Activated T-helper 1 cell treated with anti-CD3 and anti-CD28 coated beads, Interleukin-12 subunit alpha, Interleukin-12 subunit beta, Interleukin-2, Interleukin-4 antibody, amounts not matched to agents 30 ng/mL and 10 ng/mL and 1 ng/mL, durations not matched to agents 14 hours and 24 hours and 36 hours (primary cell): Measurements from ENCODE around the gene PLEKHG4. TPM values are rescaled to one million over a fixed set of nuclear protein-coding genes. Genes with fewer than 3 reads are reported as not detected.

Experiments used
- DNase-seq: peaks from one replicate; pipeline ENCODE4 v3.0.0; 2021; ENCODE audit warnings: low spot score
- H3K27ac Mint-ChIP-seq: one replicate; pipeline ENCODE4 v1.8.0; 2021; ENCODE audit warnings: mild to moderate bottlenecking, mixed read lengths
- H3K27me3 Mint-ChIP-seq: one replicate; pipeline ENCODE4 v1.8.0; 2022; ENCODE audit warnings: mild to moderate bottlenecking, moderate library complexity, mixed read lengths; ENCODE audit not compliant: insufficient read depth
- H3K36me3 Mint-ChIP-seq: one replicate; pipeline ENCODE4 v1.8.0; 2021; ENCODE audit warnings: low read depth, mixed read lengths
- H3K4me1 Mint-ChIP-seq: one replicate; pipeline ENCODE4 v1.8.0; 2021; ENCODE audit warnings: low read depth, mixed read lengths
- H3K4me3 Mint-ChIP-seq: one replicate; pipeline ENCODE4 v1.8.0; 2021; ENCODE audit warnings: mild to moderate bottlenecking, moderate library complexity, mixed read lengths
- H3K9me3 Mint-ChIP-seq: one replicate; pipeline ENCODE4 v1.8.0; 2021; ENCODE audit warnings: mixed read lengths
- intact Hi-C: fragments of 100-400 bp; cut with micrococcal nuclease; formaldehyde crosslinking; loops from one replicate; pipeline ENCODE4 v1.15.1; 2024
- total RNA-seq: library from RNA; stranded (reverse); gene quantifications from 2 replicates; pipeline ENCODE4 v1.2.3, GENCODE V29; 2022

The PLEKHG4 gene
- total RNA-seq, 1 donor from 2014 or later = 42.3 TPM

DNA sequence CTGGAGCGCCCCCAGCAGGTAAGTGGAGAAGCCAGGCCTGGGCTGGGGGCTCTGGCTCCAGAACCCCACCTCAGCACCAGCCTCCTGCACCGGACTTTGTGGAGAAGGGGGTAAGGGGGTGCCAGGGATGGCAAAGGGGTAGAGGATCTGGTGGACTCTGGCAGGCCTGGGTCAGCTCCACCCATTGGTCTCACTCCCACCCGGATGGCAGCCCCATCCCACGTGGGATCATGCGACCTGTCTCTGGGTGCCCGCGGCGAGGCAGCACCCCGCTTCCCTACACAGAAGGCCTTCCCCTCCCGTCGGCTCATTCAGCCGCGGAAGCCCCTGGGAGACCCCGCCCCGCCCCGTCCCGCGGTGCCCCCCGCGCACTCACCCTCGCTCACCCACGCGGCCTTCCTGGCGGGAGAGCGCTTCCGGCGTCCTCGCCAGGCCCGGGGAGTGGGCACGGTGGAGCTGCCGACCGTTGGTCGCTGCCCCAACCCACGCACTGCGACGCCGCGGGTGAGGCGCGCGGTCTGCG lies 498 bp upstream of the PLEKHG4 start:
- DNase-seq = no peak
- intact Hi-C loops = loop anchor here (1.0 to 5.0 kb wide), 7 partner anchors 32 to 202 kb away; partner anchors contain the start of genes ATP6V0D1, FHOD1 and ZDHHC1
- Mint-ChIP-seq H3K27me3 (no peaks in the 10 kb centered on the region), H3K9me3 (no peaks in the 10 kb centered on the region), H3K36me3 (peaks cover 16% of the 10 kb centered on the region), H3K27ac (peak overlapping the region; percentile 86), H3K4me1 (peaks cover 30% of the 10 kb centered on the region), H3K4me3 (peak overlapping the region; percentile 88)

DNA sequence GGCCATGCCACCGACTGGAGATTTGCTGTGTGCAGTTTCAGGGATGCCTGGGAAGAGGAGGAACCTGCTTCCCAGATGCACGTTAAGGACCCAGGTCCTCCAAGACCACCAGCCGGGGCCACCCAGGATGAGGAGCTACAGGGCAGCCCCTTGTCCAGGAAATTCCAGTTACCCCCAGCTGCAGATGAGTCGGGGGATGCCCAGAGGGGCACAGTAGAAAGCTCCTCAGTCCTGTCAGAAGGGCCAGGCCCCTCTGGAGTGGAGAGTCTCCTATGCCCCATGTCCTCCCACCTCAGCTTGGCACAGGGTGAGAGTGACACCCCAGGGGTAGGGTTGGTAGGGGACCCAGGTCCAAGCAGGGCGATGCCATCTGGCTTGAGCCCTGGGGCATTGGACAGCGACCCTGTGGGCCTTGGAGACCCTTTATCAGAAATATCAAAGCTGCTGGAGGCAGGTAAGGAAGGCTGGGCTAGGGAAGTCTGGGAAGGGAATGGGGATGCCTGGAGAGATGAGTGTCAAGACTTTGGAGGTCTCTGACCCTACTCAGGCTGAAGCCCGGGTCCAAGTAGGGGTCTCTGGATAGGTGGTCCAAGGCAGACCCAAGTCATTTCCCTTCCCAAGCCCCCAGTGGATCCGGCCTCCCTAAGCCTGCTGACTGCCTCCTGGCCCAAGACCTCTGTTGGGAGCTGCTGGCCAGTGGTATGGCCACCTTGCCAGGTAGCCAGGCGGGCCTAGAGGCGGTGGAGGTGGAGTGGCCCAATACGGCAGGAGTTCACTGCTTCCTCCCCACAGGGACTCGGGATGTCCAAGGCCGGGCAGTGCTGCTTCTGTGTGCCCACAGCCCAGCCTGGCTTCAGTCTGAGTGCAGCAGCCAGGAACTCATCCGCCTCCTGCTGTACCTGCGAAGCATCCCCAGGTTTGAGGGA lies 1.0 kb downstream of the PLEKHG4 start:
- Mint-ChIP-seq H3K27me3 (no peaks in the 10 kb centered on the region), H3K9me3 (no peaks in the 10 kb centered on the region), H3K4me3 (peak overlapping the region; percentile 68), H3K4me1 (peaks cover 28% of the 10 kb centered on the region), H3K27ac (no peak overlapping the region), H3K36me3 (peaks cover 15% of the 10 kb centered on the region)
- intact Hi-C loops = no loop called here
- no peak for DNase-seq

DNA sequence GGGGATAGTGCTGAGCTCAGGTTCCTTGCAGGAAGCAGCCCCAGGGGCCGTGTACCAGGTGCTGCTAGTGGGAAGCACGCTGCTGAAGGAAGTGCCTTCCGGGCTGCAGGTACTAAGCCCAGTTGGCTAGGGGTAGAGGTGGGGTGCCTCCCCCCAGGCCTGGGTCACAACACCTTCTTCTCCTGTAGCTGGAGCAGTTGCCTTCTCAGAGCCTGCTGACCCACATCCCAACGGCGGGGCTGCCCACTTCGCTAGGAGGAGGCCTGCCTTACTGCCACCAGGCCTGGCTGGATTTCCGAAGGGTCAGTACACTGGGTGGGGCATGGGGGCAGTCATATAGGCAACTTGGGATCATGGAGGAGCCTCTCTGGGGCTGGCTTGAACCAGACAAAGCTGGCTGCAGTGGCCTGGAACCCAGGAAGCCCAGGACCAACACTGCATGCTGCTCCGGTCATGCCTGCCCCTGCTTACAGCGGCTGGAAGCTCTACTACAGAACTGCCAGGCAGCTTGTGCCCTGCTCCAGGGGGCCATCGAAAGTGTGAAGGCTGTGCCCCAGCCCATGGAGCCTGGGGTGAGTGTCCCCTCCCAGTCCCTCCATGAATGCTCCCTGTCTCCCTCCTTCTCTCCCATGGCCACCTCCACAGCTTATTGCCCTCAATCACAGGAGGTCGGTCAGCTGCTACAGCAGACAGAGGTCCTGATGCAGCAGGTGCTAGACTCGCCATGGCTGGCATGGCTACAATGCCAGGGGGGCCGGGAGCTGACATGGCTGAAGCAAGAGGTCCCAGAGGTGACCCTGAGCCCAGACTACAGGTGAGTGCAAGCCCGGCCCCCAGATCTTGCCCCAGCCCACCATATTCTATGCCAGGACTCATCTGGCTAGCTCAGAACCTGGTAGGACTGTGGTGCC lies 2.5 kb downstream of the PLEKHG4 start:
- H3K9me3 Mint-ChIP-seq = no peaks in the 10 kb centered on the region
- DNase-seq = no peak
- intact Hi-C loops = no loop called here
- peaks cover 12% of the 10 kb centered on the region for H3K36me3 Mint-ChIP-seq
- peaks cover 20% of the 10 kb centered on the region for H3K4me1 Mint-ChIP-seq
- no peaks in the 10 kb centered on the region for H3K27me3 Mint-ChIP-seq
- H3K27ac Mint-ChIP-seq = no peak overlapping the region
- H3K4me3 Mint-ChIP-seq = peak overlapping the region; percentile 56

DNA sequence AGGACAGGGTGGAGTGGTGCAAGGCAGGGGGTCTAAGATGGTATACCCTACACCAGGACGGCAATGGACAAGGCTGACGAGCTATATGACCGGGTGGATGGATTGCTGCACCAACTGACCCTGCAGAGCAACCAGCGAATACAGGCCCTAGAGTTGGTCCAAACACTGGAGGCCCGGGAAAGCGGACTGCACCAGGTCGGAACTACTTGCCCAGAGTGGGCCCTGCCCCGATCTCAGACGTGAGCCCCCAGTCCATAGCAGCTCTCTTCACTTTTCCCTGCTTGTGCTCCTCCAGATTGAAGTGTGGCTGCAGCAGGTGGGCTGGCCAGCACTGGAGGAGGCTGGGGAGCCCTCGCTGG lies 3.1 kb downstream of the PLEKHG4 start:
- H3K9me3 Mint-ChIP-seq = no peaks in the 10 kb centered on the region
- H3K27ac Mint-ChIP-seq = no peak overlapping the region
- peaks cover 10% of the 10 kb centered on the region for H3K36me3 Mint-ChIP-seq
- no peaks in the 10 kb centered on the region for H3K27me3 Mint-ChIP-seq
- no peak for DNase-seq
- peaks cover 16% of the 10 kb centered on the region for H3K4me1 Mint-ChIP-seq
- no peak overlapping the region for H3K4me3 Mint-ChIP-seq
- intact Hi-C loops = no loop called here

DNA sequence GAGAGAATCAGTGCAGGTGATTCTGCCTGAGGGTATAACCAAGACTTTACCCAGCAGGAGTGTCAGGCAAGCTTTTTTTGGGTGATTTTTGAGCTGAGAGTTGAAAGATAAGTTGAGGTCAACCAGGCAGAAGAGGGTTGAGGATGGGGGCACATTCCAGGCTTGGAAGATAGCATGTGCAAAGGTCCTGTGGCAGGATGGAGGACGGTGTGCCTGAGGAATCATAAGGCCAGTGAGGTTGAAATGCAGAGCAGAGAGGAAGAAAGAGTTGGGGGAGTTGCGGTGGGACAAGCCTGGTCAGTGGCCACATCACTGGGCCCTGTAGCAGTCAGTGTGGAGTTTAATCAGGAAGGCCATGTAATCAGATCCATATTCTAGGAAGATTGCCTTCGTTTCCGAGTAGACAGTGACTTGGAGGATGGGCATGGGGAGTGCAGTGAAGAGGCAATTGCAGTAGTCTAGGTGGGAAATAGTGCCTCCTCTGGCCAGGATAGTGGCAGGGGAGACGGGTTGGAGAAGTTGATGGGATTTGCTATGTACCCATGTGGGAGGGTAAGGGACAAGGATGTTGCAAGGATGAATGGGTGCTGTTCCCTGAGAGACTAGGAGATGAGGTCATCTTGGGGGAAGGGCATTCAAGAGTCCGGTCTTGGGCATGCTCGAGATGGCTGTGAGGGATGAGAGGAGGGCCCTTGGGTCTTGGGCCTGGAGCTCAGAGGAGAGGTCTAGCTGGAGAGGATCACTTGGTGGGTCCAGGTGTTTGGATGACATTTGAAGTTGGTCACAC lies 3.9 kb downstream of the PLEKHG4 start:
- intact Hi-C loops = no loop called here

DNA sequence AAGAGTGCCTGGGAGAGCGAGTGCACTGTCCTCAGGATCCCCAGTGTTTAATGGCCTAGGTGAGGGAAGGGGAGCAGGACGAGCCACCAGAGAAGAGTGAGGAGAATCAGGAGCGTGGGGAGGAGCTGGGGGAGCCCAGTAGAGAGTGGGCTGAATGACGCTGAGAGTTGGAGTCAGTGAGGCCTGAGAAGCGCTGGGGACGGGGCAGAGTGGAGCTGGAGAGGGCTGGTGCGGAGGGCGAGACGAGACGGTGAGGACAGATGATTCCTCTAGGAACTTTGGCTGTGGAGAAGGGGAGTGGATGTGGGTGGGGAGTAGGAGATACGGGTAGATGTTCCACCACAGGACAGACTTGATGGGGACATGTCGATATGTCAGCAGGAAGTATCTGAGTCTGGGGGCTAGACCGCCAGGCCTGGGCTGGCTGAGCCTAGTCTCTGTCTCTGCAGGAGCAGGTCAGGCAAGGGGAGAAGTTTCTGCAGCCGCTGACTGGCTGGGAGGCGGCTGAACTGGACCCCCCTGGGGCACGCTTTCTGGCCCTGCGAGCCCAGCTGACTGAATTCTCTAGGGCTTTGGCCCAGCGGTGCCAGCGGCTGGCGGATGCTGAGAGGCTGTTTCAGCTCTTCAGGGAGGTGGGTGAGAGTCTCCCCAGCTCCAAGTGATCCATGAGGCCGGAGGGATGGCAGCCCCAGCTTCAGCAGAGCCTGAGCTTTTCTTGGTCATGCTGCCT lies 4.7 kb downstream of the PLEKHG4 start:
- H3K9me3 Mint-ChIP-seq = no peaks in the 10 kb centered on the region
- H3K4me1 Mint-ChIP-seq = peaks cover 5% of the 10 kb centered on the region
- peaks cover 7% of the 10 kb centered on the region for H3K36me3 Mint-ChIP-seq
- H3K27ac Mint-ChIP-seq = no peak overlapping the region
- intact Hi-C loops = no loop called here
- DNase-seq = no peak
- H3K4me3 Mint-ChIP-seq = no peak overlapping the region
- no peaks in the 10 kb centered on the region for H3K27me3 Mint-ChIP-seq

More for the DNA sequence above, 3.9 kb downstream of the PLEKHG4 start:
- DNase-seq = no peak
- Mint-ChIP-seq H3K4me1 (peaks cover 9% of the 10 kb centered on the region), H3K36me3 (peaks cover 7% of the 10 kb centered on the region), H3K4me3 (no peak overlapping the region), H3K27ac (peak overlapping the region; percentile 7), H3K27me3 (no peaks in the 10 kb centered on the region), H3K9me3 (no peaks in the 10 kb centered on the region)

DNA sequence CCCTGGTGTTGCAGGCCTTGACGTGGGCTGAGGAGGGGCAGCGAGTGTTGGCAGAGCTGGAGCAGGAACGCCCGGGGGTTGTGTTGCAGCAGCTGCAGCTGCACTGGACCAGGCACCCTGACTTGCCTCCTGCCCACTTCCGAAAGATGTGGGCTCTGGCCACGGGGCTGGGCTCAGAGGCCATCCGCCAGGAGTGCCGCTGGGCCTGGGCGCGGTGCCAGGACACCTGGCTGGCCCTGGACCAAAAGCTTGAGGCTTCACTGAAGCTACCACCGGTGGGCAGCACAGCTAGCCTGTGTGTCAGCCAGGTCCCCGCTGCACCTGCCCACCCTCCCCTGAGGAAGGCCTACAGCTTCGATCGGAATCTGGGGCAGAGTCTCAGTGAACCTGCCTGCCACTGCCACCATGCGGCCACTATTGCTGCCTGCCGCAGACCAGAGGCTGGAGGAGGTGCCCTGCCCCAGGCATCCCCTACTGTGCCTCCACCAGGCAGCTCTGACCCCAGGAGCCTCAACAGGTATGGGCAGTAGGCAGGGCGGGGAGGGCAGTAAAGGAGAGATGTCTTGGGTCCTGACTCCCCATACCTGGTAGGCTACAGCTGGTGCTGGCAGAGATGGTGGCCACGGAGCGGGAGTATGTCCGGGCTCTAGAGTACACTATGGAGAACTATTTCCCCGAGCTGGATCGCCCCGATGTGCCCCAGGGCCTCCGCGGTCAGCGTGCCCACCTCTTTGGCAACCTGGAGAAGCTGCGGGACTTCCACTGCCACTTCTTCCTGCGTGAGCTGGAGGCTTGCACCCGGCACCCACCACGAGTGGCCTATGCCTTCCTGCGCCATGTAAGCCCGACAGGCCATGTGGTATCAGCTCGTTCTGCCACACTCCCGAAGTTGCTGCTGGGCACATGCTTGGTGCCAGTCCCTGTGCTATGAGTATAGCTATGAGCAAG lies 5.6 kb downstream of the PLEKHG4 start:
- H3K4me3 Mint-ChIP-seq = no peak overlapping the region
- no peak for DNase-seq
- intact Hi-C loops = no loop called here
- no peaks in the 10 kb centered on the region for H3K9me3 Mint-ChIP-seq
- H3K4me1 Mint-ChIP-seq = peaks cover 5% of the 10 kb centered on the region
- H3K27me3 Mint-ChIP-seq = no peaks in the 10 kb centered on the region
- peaks cover 7% of the 10 kb centered on the region for H3K36me3 Mint-ChIP-seq
- no peak overlapping the region for H3K27ac Mint-ChIP-seq

DNA sequence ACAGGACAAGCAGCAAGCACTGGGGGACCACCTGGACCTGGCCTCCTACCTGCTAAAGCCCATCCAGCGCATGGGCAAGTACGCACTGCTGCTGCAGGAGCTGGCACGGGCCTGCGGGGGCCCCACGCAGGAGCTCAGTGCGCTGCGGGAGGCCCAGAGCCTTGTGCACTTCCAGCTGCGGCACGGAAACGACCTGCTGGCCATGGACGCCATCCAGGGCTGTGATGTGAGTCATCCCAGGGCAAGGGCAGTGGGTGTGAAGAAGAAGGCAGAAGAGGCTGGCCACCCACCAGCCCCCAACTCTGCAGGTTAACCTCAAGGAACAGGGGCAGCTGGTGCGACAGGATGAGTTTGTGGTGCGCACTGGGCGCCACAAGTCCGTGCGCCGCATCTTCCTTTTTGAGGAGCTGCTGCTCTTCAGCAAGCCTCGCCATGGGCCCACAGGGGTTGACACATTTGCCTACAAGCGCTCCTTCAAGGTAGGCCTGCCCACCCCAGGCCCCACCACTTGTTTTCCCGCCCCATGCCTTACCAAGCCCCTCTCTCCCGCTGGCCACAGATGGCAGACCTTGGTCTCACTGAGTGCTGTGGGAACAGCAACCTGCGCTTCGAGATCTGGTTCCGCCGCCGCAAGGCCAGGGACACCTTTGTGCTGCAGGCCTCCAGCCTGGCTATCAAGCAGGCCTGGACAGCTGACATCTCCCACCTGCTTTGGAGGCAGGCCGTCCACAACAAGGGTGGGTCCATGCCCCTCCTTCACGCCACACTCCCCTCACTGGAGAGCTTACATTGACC lies 7.3 kb downstream of the PLEKHG4 start:
- Mint-ChIP-seq H3K9me3 (no peaks in the 10 kb centered on the region), H3K27me3 (no peaks in the 10 kb centered on the region), H3K4me3 (no peak overlapping the region), H3K27ac (no peak overlapping the region), H3K4me1 (no peaks in the 10 kb centered on the region), H3K36me3 (peaks cover 7% of the 10 kb centered on the region)
- intact Hi-C loops = no loop called here
- no peak for DNase-seq

DNA sequence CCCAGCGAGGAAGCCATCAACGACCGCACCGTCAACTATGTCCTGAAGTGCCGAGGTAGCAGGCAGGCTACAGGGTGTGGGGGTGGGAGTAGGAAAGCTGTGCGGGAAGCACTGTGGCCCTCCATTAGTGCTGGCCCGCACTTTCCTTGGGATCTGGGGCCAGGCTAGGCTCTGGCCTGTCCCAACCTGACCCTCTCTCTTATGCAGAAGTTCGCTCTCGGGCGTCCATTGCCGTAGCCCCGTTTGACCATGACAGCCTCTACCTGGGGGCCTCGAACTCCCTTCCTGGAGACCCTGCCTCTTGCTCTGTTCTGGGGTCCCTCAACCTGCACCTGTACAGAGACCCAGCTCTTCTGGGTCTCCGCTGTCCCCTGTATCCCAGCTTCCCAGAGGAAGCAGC lies 8.6 kb downstream of the PLEKHG4 start:
- Mint-ChIP-seq H3K27me3 (no peaks in the 10 kb centered on the region), H3K27ac (no peak overlapping the region), H3K4me1 (no peaks in the 10 kb centered on the region), H3K4me3 (no peak overlapping the region), H3K9me3 (no peaks in the 10 kb centered on the region), H3K36me3 (peaks cover 5% of the 10 kb centered on the region)
- DNase-seq = no peak
- intact Hi-C loops = no loop called here

DNA sequence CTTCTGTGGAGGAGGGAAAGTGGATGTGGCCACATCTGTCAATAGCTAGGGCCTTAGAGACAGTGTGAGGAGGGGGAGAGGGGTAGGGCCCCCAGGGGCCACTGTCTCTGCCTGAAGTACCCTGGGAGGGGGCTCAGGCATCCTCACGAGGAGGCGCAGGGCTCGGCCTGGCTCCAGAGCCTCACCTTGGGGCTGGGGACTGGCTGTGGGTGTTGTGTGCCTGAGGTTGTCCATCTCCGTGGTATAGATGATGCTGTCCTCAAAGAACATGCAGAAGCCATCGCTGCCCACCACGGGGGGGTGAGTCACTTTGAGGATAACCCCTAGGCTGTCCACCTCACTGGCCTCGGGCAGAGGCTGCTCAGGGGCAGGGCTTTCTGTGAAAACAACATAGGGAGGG lies 12.1 kb downstream of the PLEKHG4 start:
- Mint-ChIP-seq H3K4me1 (no peaks in the 10 kb centered on the region), H3K4me3 (no peak overlapping the region), H3K27ac (no peak overlapping the region), H3K27me3 (no peaks in the 10 kb centered on the region), H3K36me3 (no peaks in the 10 kb centered on the region), H3K9me3 (no peaks in the 10 kb centered on the region)
- intact Hi-C loops = no loop called here
- DNase-seq = no peak
